CMK (cell line): ENCODE measurements around the gene ITGB2.
A peak's percentile ranks its signal among the peaks of the same experiment; 100 is the strongest.

Source experiments
- DNase-seq: peaks from one replicate; pipeline ENCODE4 v3.0.0-alpha.2; 2010; ENCODE audit warnings: low read depth

ITGB2 gene

GRCh38 chr21:44955141-44955797 lies 34.6 kb upstream of the ITGB2 start:
- DNase-seq = no peak

- no peak for DNase-seq
These were observed 33.6 kb upstream of the ITGB2 start for GRCh38 chr21:44954281-44954771.

GRCh38 chr21:44953628-44954021 lies 32.9 kb upstream of the ITGB2 start:
- DNase-seq = no peak

GRCh38 chr21:44952929-44953627 lies 32.4 kb upstream of the ITGB2 start:
- DNase-seq = no peak

GRCh38 chr21:44952116-44952928 lies 31.6 kb upstream of the ITGB2 start:
- DNase-seq = no peak

- no peak for DNase-seq
These were observed 30.7 kb upstream of the ITGB2 start for GRCh38 chr21:44951186-44951915.

- no peak for DNase-seq
These were observed 29.7 kb upstream of the ITGB2 start for GRCh38 chr21:44950351-44950750.

GRCh38 chr21:44949779-44950198 lies 29.1 kb upstream of the ITGB2 start:
- peak; percentile 55 for DNase-seq

GRCh38 chr21:44949161-44949778 lies 28.6 kb upstream of the ITGB2 start:
- DNase-seq = no peak

GRCh38 chr21:44948426-44949120 lies 27.9 kb upstream of the ITGB2 start:
- DNase-seq = no peak

GRCh38 chr21:44947930-44948331 lies 27.2 kb upstream of the ITGB2 start:
- no peak for DNase-seq

- no peak for DNase-seq
These were observed 26.6 kb upstream of the ITGB2 start for GRCh38 chr21:44947111-44947929.

- no peak for DNase-seq
These were observed 25.7 kb upstream of the ITGB2 start for GRCh38 chr21:44946254-44947041.

- DNase-seq = no peak
These were observed 23.9 kb upstream of the ITGB2 start for GRCh38 chr21:44944596-44944995.

- no peak for DNase-seq
These were observed 23.2 kb upstream of the ITGB2 start for GRCh38 chr21:44943686-44944550.

GRCh38 chr21:44943005-44943685 lies 22.4 kb upstream of the ITGB2 start:
- DNase-seq = no peak

- DNase-seq = no peak
These were observed 21.9 kb upstream of the ITGB2 start for GRCh38 chr21:44942566-44942965.

- DNase-seq = no peak
These were observed 20.9 kb upstream of the ITGB2 start for GRCh38 chr21:44941567-44941966.
